H1 (cell line): ENCODE data around the gene LKAAEAR1. TPM values are rescaled to one million over a fixed set of nuclear protein-coding genes. Genes with fewer than 3 reads are reported as not detected.

ENCODE experiments used
- CTCF ChIA-PET: fragments of 300-600 bp; sonication (Branson Sonifier 250); formaldehyde crosslinking; loops from one replicate; lab custom pipeline; 2021; ENCODE audit not compliant: partially characterized antibody; lab: Charles Lee
- POLR2A ChIA-PET: fragments of 300-600 bp; sonication (Branson Sonifier 250); formaldehyde crosslinking; loops from one replicate; lab custom pipeline; 2021; ENCODE audit warnings: inconsistent platforms; ENCODE audit not compliant: partially characterized antibody; lab: Charles Lee
- DNase-seq, 2 experiments: peaks; one replicate each; pipeline versions ENCODE4 v3.0.0 to v3.0.0-alpha.2; 2010 to 2022; ENCODE audit warnings: low spot score in 2 of 2, low read depth in 1 of 2, mixed read lengths in 1 of 2
- FAIRE-seq: peaks from 2 replicates; lab custom pipeline; 2011; peaks lifted over from hg19 to GRCh38; lab: Jason Lieb, UNC
- H2AFZ ChIP-seq: 2 replicates; pipeline ENCODE4 v1.8.1; 2012; ENCODE audit warnings: low read length, inconsistent platforms
- H2AK5ac ChIP-seq: 2 replicates; pipeline ENCODE4 v1.6.1; 2013; ENCODE audit warnings: low read depth, low read length
- H2BK120ac ChIP-seq: replicated peaks from 2 replicates; pipeline ENCODE3; 2013; ENCODE audit warnings: low read depth, low read length, inconsistent platforms
- H2BK12ac ChIP-seq: 2 replicates; pipeline ENCODE4 v1.6.1; 2013; ENCODE audit warnings: low read depth, low read length
- H2BK15ac ChIP-seq: 2 replicates; pipeline ENCODE4 v1.6.1; 2013; ENCODE audit warnings: low read length
- H2BK20ac ChIP-seq: 2 replicates; pipeline ENCODE4 v1.6.1; 2013; ENCODE audit warnings: low read length
- H2BK5ac ChIP-seq: 2 replicates; pipeline ENCODE4 v1.6.1; 2013; ENCODE audit warnings: low read depth, low read length
- H3K14ac ChIP-seq: 2 replicates; pipeline ENCODE4 v1.6.1; 2013; ENCODE audit warnings: inconsistent platforms; ENCODE audit not compliant: insufficient read length
- H3K18ac ChIP-seq: 2 replicates; pipeline ENCODE4 v1.6.1; 2013; ENCODE audit warnings: low read length; ENCODE audit errors: extremely low read depth
- H3K23ac ChIP-seq: 2 replicates; pipeline ENCODE4 v1.6.1; 2013; ENCODE audit warnings: inconsistent platforms; ENCODE audit not compliant: insufficient read length
- H3K23me2 ChIP-seq: 2 replicates; pipeline ENCODE4 v1.6.1; 2013; ENCODE audit warnings: low read depth, low read length
- H3K27ac ChIP-seq: 2 replicates; pipeline ENCODE4 v1.6.1; 2011; ENCODE audit warnings: low read depth, low read length, inconsistent platforms
- H3K27me3 ChIP-seq, 4 experiments: replicated peaks in 1 of 4; 1 replicate in 1 of 4; 2 replicates in 3 of 4; pipeline versions ENCODE4 v1.6.1 to v1.8.1; 2011 to 2013; ENCODE audit warnings: low read length in 3 of 4, mild to moderate bottlenecking in 3 of 4, inconsistent platforms in 2 of 4, mixed read lengths in 2 of 4, moderate library complexity in 1 of 4; ENCODE audit not compliant: control insufficient read depth in 3 of 4, insufficient read depth in 3 of 4; ENCODE audit errors: extremely low read depth in 1 of 4
- H3K36me3 ChIP-seq, 4 experiments: 2 replicates each; pipeline versions ENCODE4 v1.6.1 to v1.8.1; 2011 to 2013; ENCODE audit warnings: mild to moderate bottlenecking in 4 of 4, low read length in 3 of 4, moderate library complexity in 2 of 4, control low read depth in 1 of 4, inconsistent platforms in 1 of 4; ENCODE audit not compliant: insufficient read depth in 4 of 4, control insufficient read depth in 2 of 4
- H3K4ac ChIP-seq: replicated peaks from 2 replicates; pipeline ENCODE3; 2013; ENCODE audit warnings: low read length, low read depth, mixed read lengths, inconsistent platforms; ENCODE audit not compliant: insufficient read length
- H3K4me1 ChIP-seq, 4 experiments: replicated peaks in 1 of 4; 1 replicate in 1 of 4; 2 replicates in 3 of 4; pipeline versions ENCODE4 v1.6.1 to v1.8.1; 2011 to 2013; ENCODE audit warnings: low read length in 3 of 4, inconsistent platforms in 2 of 4, mixed read lengths in 1 of 4; ENCODE audit not compliant: insufficient read depth in 4 of 4, control insufficient read depth in 3 of 4
- H3K4me2 ChIP-seq, 2 experiments: 2 replicates each; pipeline versions ENCODE4 v1.6.1 to v1.8.1; 2011 to 2013; ENCODE audit warnings: low read depth in 2 of 2, low read length in 2 of 2, control low read depth in 1 of 2, inconsistent platforms in 1 of 2, mild to moderate bottlenecking in 1 of 2; ENCODE audit not compliant: insufficient read depth in 1 of 2
- H3K4me3 ChIP-seq, 4 experiments: fragments of 200-600, 300-600 bp in 1 of 4; sonication (generic), shearing (Covaris generic), sonication (Bioruptor Twin) in 1 of 4; 2 replicates each; pipeline versions ENCODE4 v1.5.1 to v1.8.1; 2011 to 2016; ENCODE audit warnings: low read length in 4 of 4, low read depth in 3 of 4, control low read depth in 2 of 4, inconsistent platforms in 2 of 4, mild to moderate bottlenecking in 2 of 4, mixed read lengths in 1 of 4, moderate library complexity in 1 of 4; ENCODE audit not compliant: insufficient read depth in 2 of 4; ENCODE audit errors: extremely low read depth in 1 of 4
- H3K56ac ChIP-seq: replicated peaks from 2 replicates; pipeline ENCODE3; 2013; ENCODE audit warnings: low read depth, mild to moderate bottlenecking, mixed read lengths, low read length, inconsistent platforms; ENCODE audit not compliant: insufficient read length
- H3K79me1 ChIP-seq: 2 replicates; pipeline ENCODE4 v1.6.1; 2013; ENCODE audit warnings: low read depth, low read length, control low read depth
- H3K79me2 ChIP-seq, 2 experiments: 2 replicates each; pipeline versions ENCODE4 v1.6.1 to v1.8.1; 2012 to 2013; ENCODE audit warnings: low read length in 2 of 2, mild to moderate bottlenecking in 2 of 2, inconsistent platforms in 1 of 2; ENCODE audit not compliant: insufficient read depth in 2 of 2, control insufficient read depth in 1 of 2
- H3K9ac ChIP-seq, 4 experiments: replicated peaks in 1 of 4; 1 replicate in 1 of 4; 2 replicates in 3 of 4; pipeline versions ENCODE4 v1.6.1 to v1.8.1; 2011 to 2013; ENCODE audit warnings: low read depth in 3 of 4, low read length in 3 of 4, control low read depth in 2 of 4, mild to moderate bottlenecking in 2 of 4, moderate library complexity in 2 of 4, inconsistent platforms in 1 of 4; ENCODE audit errors: extremely low read depth in 1 of 4
- H3K9me3 ChIP-seq, 2 experiments: 2 replicates each; pipeline versions ENCODE4 v1.6.1 to v1.8.1; 2012 to 2013; ENCODE audit warnings: mild to moderate bottlenecking in 2 of 2, moderate library complexity in 2 of 2, control low read depth in 1 of 2, inconsistent platforms in 1 of 2, low read depth in 1 of 2, low read length in 1 of 2, mixed read lengths in 1 of 2; ENCODE audit not compliant: insufficient read depth in 2 of 2
- H4K20me1 ChIP-seq, 2 experiments: replicated peaks in 1 of 2; 2 replicates each; pipeline versions ENCODE3 to v1.8.1; 2011 to 2013; ENCODE audit warnings: inconsistent platforms in 2 of 2, low read length in 2 of 2, mild to moderate bottlenecking in 1 of 2; ENCODE audit not compliant: insufficient read depth in 2 of 2, control insufficient read depth in 1 of 2
- H4K5ac ChIP-seq: 2 replicates; pipeline ENCODE4 v1.6.1; 2013; ENCODE audit warnings: low read length, low read depth, mixed read lengths, inconsistent platforms; ENCODE audit not compliant: insufficient read length
- H4K8ac ChIP-seq: 2 replicates; pipeline ENCODE4 v1.8.0; 2013; ENCODE audit warnings: mild to moderate bottlenecking, moderate library complexity, low read length, inconsistent platforms; ENCODE audit not compliant: insufficient read depth; ENCODE audit errors: extremely low read depth
- H4K91ac ChIP-seq: replicated peaks from 2 replicates; pipeline ENCODE3; 2013; ENCODE audit warnings: low read length, mixed read lengths, inconsistent platforms; ENCODE audit not compliant: insufficient read length
- CBX5 ChIP-seq: fragments of 300-800, 300-1000 bp; sonication (generic); IDR thresholded peaks from 2 replicates; pipeline ENCODE4 v1.7.1; 2016; ENCODE audit warnings: antibody characterized with exemption, low read length, low read depth
- EGR1 ChIP-seq: IDR thresholded peaks from 2 replicates; pipeline ENCODE4 v1.6.1; 2011; ENCODE audit warnings: low read depth, low read length, borderline replicate concordance
- HDAC6 ChIP-seq: IDR thresholded peaks from one replicate; pipeline ENCODE4 v1.7.1; 2012; ENCODE audit warnings: low read depth, mild to moderate bottlenecking, inconsistent platforms, low read length, moderate library complexity
- KDM1A ChIP-seq: fragments of 200-600, 300-600 bp; sonication (generic); IDR thresholded peaks from 2 replicates; pipeline ENCODE4 v1.7.1; 2016; ENCODE audit warnings: mild to moderate bottlenecking, low read length, borderline replicate concordance
- MAFK ChIP-seq: IDR thresholded peaks from 2 replicates; pipeline ENCODE4 v1.6.1; 2012; ENCODE audit warnings: low read depth, mild to moderate bottlenecking, improper control_type of control experiment, low read length
- POLR2A ChIP-seq, 2 experiments: IDR thresholded peaks; 1 replicate in 1 of 2; 2 replicates in 1 of 2; pipeline ENCODE4 v1.6.1; 2011; ENCODE audit warnings: low read depth in 2 of 2, low read length in 2 of 2, mild to moderate bottlenecking in 2 of 2; ENCODE audit errors: control extremely low read depth in 1 of 2
- POLR2AphosphoS5 ChIP-seq: IDR thresholded peaks from 2 replicates; pipeline ENCODE4 v1.6.1; 2011; ENCODE audit warnings: low read depth, low read length
- RBBP5 ChIP-seq: IDR thresholded peaks from 2 replicates; pipeline ENCODE4 v1.7.1; 2012; ENCODE audit warnings: low read depth, mild to moderate bottlenecking, inconsistent platforms, low read length, moderate library complexity, borderline replicate concordance
- RFX5 ChIP-seq: IDR thresholded peaks from 2 replicates; pipeline ENCODE4 v1.6.1; 2011; ENCODE audit warnings: low read depth, low read length, improper control_type of control experiment, borderline replicate concordance
- SP1 ChIP-seq: IDR thresholded peaks from 2 replicates; pipeline ENCODE4 v1.6.1; 2011; ENCODE audit warnings: low read depth, low read length
- TAF7 ChIP-seq: optimal IDR thresholded peaks from 2 replicates; pipeline ENCODE3; 2011; ENCODE audit warnings: low read depth, mild to moderate bottlenecking, inconsistent platforms, low read length, moderate library complexity, borderline replicate concordance
- TEAD4 ChIP-seq: IDR thresholded peaks from 2 replicates; pipeline ENCODE4 v1.6.1; 2012; ENCODE audit warnings: low read depth, low read length, inconsistent platforms, mixed read lengths
- YY1 ChIP-seq: IDR thresholded peaks from 2 replicates; pipeline ENCODE4 v1.6.1; 2011; ENCODE audit warnings: low read depth, mild to moderate bottlenecking, low read length
- WGBS, 2 experiments: shearing (Covaris generic) in 1 of 2; methylation state at CpG; one replicate each; pipeline versions ENCODE4 v1.1.6 to v1.1.7; 2013 to 2015; ENCODE audit warnings: low lambda C conversion rate in 2 of 2, mixed read lengths in 2 of 2, inconsistent platforms in 1 of 2, low coverage in 1 of 2, missing lambda C conversion rate in 1 of 2; ENCODE audit not compliant: insufficient replicate concordance in 2 of 2, insufficient coverage in 1 of 2, insufficient read length in 1 of 2; ENCODE audit errors: extremely low coverage in 1 of 2, missing lambda C conversion rate in 1 of 2; 5-methylcytosine and 5-hydroxymethylcytosine counted together
- polyA plus RNA-seq, 7 experiments: library from polyadenylated mRNA; depleted of rRNA in 3 of 7; stranded (reverse) in 5 of 7; unstranded in 2 of 7; fragments of >200 nt in 5 of 7; fragments of 200-250 nt in 2 of 7; gene quantifications; 1 replicate in 5 of 7; 2 replicates in 1 of 7; 4 replicates in 1 of 7; pipeline versions ENCODE4 v1.2.1 to v1.2.3, GENCODE V29; 2011 to 2013; ENCODE audit warnings: missing spikeins in 2 of 7, mixed read lengths in 2 of 7
- total RNA-seq: library from RNA; stranded (reverse); fragmentation: NEBNext Ultra II Directional; extraction: Animal tissue kit (Norgen Biotek cat#: 25700); gene quantifications from 2 replicates; pipeline ENCODE4 v1.2.1, GENCODE V29; 2021
- TF ChIP-seq, protein P1 (sequence below): IDR thresholded peaks from 2 replicates; pipeline ENCODE4 v1.6.1; 2012; ENCODE audit warnings: inconsistent platforms

The LKAAEAR1 gene
- total and polyA plus RNA-seq, 2 of the 8 experiments (the other 6 are each of a cell fraction or from before 2014, with no cell fraction given), result 0.41 to 0.53 TPM

DNA sequence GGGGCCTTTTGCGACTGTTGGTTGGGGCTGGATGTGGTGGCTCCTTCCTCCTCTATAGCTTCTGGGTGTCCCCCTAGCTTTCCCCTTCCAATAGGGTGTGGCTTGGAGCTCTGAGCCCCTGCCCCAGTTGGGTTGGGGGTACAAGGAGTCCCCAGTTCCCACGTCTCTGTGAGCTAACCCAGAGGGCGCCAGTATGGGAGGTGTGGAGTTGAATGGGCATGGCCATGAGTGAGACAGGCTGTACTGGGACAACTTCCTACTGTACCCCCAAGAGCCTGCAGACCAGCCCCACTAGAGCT is 47.0 kb downstream of the LKAAEAR1 start:
- Histone ChIP-seq H3K23ac (no peak overlapping the region), H2BK120ac (no peak overlapping the region), H3K36me3 (peaks cover 1 to 6% (median 4%) of the 10 kb centered on the region in 4 experiments; a peak in 5 of 8 replicates), H3K56ac (no peak overlapping the region), H3K9ac (no peak overlapping the region), H3K4ac (no peak overlapping the region), H3K18ac (no peak overlapping the region), H4K20me1 (peaks cover 0 to 3% of the 10 kb centered on the region in 2 experiments), H3K27me3 (peaks cover 16 to 47% (median 39%) of the 10 kb centered on the region in 4 experiments), H2BK20ac (no peak overlapping the region), H3K23me2 (peaks cover 3% of the 10 kb centered on the region; the same call in 1 of the 2 replicates), H2BK5ac (no peak overlapping the region), H2BK12ac (peak overlapping the region; percentile 50; the same call in 1 of the 2 replicates), H2BK15ac (no peak overlapping the region), H3K4me2 (peak overlapping the region in 1 of 2 experiments; percentile 8; a peak in 2 of 4 replicates), H3K4me1 (peaks cover 0 to 23% (median 16%) of the 10 kb centered on the region in 4 experiments; a peak in 6 of 7 replicates), H4K8ac (no peak overlapping the region), H3K9me3 (no peaks in the 10 kb centered on the region), H3K79me1 (no peaks in the 10 kb centered on the region; the same call in 1 of the 2 replicates), H4K91ac (no peak overlapping the region), H3K79me2 (no peaks in the 10 kb centered on the region), H2AK5ac (no peak overlapping the region), H3K14ac (no peak overlapping the region), H3K4me3 (peak overlapping the region in 1 of 4 experiments; percentile 73; a peak in 1 of 8 replicates), H4K5ac (no peak overlapping the region), H2AFZ (no peak overlapping the region), H3K27ac (no peak overlapping the region)
- FAIRE-seq, result no peak
- 85% methylated on average over 2 of the region's 3 CpGs; no CpG with 5 or more reads in 1 of the 2 experiments for WGBS, 2 experiments
- ChIA-PET CTCF (interaction anchor here (1.0 to 7.3 kb wide), 12 partner anchors 10 to 106 kb away, joined by 3 to 73 read pairs (median 6); partner anchors contain the start of genes LKAAEAR1, PRPF6, SOX18 and TCEA2), POLR2A (interaction anchor here (1.3 to 1.9 kb wide), 4 partner anchors 16 to 37 kb away, joined by 3 to 8 read pairs (median 4); no protein-coding TSS in a partner anchor)
- no peak for DNase-seq
- TF ChIP-seq POLR2AphosphoS5, result no peak
- TF ChIP-seq KDM1A, result no peak
- no peak for TF ChIP-seq SP1
- TF ChIP-seq RBBP5, result no peak
- TF ChIP-seq CBX5, result no peak
- no peak for TF ChIP-seq TAF7
- no peak for TF ChIP-seq HDAC6
- TF ChIP-seq POLR2A (IDR thresholded peaks at IDR 0.05; ENCODE audit: control extremely low read depth in 1 of 2, low read depth in 2 of 2, low read length in 2 of 2), result no peak
- TF ChIP-seq TEAD4, result no peak
- no peak for TF ChIP-seq MAFK
- TF ChIP-seq, protein P1, sequence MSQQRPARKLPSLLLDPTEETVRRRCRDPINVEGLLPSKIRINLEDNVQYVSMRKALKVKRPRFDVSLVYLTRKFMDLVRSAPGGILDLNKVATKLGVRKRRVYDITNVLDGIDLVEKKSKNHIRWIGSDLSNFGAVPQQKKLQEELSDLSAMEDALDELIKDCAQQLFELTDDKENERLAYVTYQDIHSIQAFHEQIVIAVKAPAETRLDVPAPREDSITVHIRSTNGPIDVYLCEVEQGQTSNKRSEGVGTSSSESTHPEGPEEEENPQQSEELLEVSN, result no peak
- no peak for TF ChIP-seq EGR1
- no peak for TF ChIP-seq RFX5
- TF ChIP-seq YY1, result no peak
